GM19351 (cell line): Measurements from ENCODE around the gene ENKUR.
"Not testable (repeated sequence)": the region's sequence is repeated elsewhere in the genome, so short reads cannot be mapped to it uniquely, and the experiment has no call there.

Source experiments
- ATAC-seq: cut with Tn5 transposase; IDR thresholded peaks from one replicate; pipeline ENCODE4 v1.9.1; 2021; ENCODE audit warnings: mild to moderate bottlenecking, moderate library complexity; ENCODE audit not compliant: unreplicated experiment

Gene ENKUR

DNA sequence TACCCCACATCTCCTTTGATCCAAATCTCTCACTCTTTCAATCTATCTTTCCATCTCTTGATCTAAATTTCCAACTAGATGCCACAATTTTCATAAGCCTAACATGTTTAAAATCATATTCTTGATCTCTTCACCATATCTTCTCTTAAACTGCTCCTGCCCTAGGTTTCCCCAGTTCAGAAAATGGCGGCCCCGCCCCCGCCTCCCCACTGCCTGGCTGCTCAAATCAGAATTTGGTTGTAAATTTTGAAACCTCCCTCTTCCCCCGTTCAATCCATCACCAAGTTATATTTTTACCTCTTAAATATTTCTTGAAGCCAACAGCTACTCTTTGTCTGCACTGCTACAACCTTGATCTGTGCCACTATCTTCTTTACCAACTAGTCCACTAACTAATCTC lies 36.3 kb downstream of the ENKUR start:
- no peak for ATAC-seq

- ATAC-seq: no peak
Observed at GRCh38 chr10:24974976-24975375, 41.0 kb downstream of the ENKUR start.

- ATAC-seq: no peak
Observed at GRCh38 chr10:24973163-24973562, 42.8 kb downstream of the ENKUR start.

GRCh38 chr10:24971374-24971773 lies 44.6 kb downstream of the ENKUR start:
- no peak for ATAC-seq

DNA sequence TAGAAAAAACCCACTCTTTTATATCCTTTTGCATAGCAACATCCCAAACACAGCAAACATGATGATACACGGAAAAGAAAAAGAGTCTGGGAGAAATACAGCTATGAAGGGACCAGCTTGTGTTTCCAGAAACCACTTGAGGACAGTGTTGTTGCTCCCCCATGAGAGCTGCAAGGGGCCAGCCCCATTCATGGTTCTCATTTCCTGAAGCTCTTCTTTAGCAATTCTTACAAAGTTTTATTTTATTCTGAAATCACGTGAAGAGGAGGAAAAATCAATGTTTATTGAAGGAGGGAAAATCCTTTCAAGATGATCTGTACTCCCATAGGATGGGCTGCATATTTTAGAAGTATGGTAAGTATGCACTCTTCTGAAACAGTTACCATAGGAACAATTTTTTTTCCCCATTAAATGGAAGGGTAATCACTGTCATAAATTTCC lies 46.1 kb downstream of the ENKUR start:
- ATAC-seq: no peak

DNA sequence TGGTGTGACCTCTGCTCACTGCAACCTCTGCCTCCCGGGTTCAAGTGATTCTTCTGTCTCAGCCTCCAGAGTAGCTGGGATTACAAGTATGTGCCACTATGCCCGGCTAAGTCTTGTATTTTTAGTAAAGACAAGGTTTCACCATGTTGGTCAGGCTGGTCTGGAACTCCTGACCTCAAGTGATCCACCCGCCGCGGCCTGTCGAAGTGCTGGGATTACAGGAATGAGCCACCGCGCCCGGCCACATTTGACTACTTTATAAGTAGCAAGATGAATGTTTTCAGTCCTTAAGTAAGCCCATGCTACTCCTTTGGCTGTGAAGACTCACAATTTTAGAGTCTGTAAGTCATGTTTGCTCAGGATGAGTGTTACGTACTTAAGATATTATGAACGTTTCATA lies 47.0 kb downstream of the ENKUR start:
- ATAC-seq: not testable (repeated sequence)

DNA sequence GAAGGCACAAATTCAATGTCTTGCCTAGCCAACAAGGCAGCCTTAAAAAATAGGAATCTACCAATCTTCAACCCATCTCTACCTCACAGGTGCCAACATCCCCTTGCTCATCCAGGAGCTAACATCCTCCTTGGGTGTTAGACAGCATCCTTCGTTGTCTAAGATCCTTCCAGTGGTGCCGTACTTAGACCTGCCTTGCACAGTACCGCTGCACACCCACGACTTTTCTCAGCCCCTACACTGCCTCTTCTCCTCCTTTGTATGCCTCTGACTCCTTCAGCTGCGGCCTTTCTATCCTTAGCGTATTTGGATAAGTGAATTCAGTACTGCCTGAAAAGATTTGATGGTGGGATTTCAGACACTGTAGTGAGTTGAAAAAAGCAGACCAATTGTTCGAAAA lies 47.6 kb downstream of the ENKUR start:
- ATAC-seq: no peak

DNA sequence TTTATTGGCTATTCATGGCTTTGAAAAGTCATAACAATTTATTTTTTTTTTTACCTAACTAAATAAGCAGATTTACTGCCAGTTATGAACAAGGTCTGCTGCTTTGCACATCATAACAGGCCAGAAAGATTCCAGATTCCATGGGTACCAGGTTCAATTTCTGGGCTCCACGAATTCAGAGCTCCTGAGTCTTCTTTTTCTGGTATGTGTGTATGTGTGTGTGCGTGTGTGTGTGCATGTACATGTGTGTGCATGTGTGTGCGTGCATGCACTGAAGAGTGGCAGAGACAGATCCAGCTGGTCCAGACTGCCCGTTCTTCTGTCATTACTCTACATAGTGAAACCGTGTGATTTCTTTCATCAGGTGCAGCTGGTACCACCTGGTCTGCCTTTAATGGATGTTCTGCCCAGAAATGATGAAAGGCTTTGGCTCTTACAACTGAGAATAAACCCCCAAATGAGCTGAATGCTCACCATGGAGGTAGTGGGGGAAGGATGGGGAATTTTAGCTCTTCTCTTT lies 48.9 kb downstream of the ENKUR start:
- no peak for ATAC-seq

DNA sequence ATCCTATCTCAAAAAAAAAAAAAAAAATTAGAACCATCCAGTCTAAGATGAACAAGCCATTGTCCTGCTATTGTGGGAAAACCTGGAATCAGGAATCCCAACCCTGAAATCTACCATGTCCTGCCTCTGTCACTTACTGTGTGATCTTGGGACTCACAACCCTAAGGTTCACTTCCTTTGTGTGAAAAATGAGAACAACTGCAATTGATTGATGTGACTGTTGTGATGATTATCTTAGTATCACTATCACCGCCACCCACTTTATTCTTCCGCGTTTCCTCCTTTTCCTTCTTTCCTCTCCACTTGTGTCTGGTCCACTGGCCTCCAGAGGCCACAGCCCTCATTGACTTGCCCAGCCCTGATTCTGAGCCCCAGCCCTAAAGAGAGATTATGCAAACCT lies 50.9 kb downstream of the ENKUR start:
- no peak for ATAC-seq

DNA sequence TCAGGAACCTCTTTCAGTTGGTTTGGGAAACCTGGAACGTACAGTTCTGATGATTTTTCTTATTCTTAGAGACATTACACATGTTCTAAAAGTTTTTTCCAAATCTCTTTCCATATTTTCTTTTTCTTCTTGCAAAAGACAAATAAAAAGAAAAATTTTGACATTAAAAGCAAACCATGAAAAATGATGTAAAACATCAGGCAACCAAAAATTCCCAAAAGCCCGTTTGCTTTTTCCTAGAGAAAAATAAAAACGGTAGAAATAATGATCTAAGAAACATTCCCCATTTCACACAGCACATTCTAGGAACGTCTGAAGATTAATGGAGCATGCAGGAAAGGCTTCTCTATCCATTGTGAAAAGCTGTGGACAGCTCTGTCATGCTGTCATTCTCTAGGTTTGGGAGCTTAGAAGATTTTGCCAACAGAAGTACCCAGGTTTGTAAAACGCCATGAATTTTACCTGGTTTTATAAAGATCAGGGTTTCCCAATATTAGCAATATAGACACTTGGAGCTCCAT lies 52.4 kb downstream of the ENKUR start:
- ATAC-seq: no peak

DNA sequence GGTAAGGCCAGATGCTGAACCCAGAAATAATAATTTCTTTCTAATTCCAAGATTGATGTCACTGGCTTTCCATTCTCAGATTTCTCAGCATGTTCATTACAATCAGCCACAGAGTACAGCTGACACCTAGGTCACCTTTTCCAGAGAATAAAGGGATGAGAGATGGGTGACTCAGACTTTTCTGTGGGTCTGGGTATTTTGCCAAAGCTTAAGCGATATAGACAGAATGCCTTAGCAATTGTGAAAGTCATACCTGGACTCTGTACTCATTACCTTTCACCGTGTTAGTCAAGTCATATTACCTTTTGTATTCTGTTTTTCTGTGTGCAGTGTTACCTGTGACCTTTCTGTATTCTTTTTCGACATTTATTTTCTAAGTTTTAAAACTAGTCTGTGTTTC lies 53.0 kb downstream of the ENKUR start:
- ATAC-seq: no peak

- ATAC-seq: no peak
Observed at GRCh38 chr10:24961582-24961981, 54.4 kb downstream of the ENKUR start.

GRCh38 chr10:24959382-24959730 lies 56.6 kb downstream of the ENKUR start:
- ATAC-seq: no peak

DNA sequence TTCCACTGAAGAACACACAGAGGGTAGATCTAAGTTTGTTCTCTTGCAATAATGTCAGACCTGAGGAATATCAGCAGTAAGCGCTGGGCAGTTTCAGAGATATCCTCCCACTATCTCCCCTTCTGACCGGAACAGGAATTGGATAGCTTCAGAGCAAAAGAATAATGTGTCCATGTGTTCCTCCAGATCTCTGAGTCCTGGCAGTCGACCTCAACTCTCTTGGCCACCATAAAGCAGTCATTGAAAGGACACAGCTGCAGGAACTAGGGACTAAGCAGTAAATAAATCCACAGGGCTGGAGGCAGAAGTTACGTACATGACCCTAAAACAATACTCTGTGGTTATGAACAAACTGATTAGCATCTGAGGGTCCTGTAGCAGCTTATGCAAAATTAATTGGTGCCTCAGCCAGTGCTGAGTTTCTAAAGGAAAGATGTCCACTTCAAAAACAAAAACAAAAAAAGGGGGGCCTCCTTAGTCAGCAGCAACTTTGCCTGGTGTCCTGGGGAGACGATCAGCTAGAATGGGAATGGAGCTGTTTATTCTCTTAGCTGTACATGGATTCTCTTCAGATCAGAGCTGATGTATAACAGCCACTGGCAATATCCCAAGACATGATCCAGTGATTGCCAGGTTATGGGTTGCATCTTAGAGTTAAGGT lies 57.1 kb downstream of the ENKUR start:
- no peak for ATAC-seq

GRCh38 chr10:24958091-24958720 lies 57.8 kb downstream of the ENKUR start:
- no peak for ATAC-seq

DNA sequence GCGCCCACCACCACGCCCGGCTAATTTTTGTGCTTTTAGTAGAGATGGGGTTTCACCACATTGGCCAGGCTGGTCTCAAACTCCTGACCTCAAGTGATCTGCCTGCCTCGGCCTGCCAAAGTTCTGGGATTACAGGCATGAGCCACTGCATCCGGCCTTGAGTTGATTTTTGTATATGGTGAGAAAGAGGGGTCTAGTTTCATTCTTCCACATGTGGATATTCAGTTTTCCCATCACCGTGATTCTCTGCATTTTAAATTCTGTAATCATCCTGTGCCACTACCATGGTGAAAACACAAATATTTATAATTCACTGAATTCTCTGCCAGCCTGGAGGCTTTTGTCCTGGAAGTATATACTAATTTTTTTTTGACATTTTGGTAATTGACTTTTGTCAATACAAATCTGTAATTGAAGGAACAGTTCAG lies 58.3 kb downstream of the ENKUR start:
- ATAC-seq: not testable (repeated sequence)

GRCh38 chr10:24953675-24954074 lies 62.3 kb downstream of the ENKUR start:
- ATAC-seq: no peak

DNA sequence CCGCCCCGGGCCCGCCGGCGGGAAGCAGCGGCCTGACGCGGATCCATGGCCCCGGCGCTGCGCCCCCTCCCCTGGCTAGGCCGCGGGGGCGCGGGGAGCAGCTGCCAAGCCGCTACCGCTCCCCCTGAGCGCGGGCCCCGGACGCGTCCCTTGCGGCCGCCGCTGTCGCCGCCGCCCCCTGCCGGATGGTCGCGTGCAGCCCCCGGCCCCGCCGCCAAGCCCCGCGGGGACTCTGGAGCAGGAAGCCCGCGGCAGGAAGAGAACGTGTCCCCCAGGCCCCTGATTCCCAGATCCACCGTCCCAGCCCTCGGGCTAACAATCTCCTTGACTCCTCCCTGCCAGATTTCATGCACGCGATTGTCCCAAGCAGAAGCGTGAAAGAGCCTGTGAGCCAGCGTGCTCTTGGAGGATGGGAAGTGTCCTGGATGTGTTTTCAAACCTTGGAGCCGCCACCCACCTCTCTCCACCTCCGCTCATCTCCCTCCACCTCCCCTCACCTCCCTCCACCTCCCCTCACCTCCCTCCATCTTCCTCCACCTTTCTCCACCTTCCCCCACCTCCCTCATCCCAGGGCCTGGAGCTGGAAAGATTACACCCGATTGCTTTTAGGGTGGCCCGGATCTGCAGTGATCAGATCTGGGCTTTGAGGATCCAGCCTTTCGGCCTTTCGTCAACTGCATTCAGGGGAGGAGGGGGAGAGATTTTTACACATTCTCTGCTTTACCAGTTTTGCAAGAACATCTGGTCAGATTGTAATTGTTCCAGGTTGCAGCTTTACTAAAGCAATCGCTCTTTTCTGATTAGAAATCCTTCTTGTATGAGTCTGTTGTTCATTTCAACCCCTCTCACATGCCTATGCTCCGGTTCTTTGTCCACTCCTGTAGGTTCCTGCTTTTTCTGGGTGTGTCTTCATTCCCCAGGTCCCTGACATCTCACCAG lies 63.0 kb downstream of the ENKUR start:
- peak; percentile 61 for ATAC-seq

DNA sequence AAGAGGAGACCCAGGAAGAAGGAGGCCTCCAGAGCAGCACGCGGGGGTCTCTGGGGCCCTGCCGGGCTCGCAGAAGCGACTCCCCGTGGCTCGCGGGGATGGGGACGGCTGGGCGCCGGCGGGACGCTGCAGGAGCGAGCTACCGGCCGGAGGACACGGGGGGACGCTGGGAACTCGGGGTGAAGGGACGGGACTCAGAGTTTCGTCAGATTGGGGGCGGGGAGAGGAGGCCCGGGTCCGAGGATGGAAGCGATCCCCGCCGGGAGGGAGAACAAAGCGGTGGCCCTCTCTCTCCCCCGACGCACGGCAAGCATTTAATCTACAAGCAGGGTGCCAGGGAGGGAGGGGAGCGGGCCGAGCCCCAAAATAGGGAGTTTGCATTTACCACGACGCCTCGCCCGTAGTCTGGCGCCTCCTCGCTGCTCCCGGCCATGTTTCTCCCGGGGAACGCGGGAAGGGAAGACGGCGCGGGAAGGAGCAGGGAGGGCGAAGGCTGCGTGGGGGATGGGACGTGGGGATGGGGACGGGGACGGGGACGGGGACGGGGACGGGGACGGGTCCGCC lies 63.7 kb downstream of the ENKUR start, which contains the start of gene PRTFDC1:
PRTFDC1 (minus strand) TSS at position 464 of the 564 bp plus-strand sequence; CDS start at position 433, 31 bp downstream.
- ATAC-seq: peak; percentile 47

DNA sequence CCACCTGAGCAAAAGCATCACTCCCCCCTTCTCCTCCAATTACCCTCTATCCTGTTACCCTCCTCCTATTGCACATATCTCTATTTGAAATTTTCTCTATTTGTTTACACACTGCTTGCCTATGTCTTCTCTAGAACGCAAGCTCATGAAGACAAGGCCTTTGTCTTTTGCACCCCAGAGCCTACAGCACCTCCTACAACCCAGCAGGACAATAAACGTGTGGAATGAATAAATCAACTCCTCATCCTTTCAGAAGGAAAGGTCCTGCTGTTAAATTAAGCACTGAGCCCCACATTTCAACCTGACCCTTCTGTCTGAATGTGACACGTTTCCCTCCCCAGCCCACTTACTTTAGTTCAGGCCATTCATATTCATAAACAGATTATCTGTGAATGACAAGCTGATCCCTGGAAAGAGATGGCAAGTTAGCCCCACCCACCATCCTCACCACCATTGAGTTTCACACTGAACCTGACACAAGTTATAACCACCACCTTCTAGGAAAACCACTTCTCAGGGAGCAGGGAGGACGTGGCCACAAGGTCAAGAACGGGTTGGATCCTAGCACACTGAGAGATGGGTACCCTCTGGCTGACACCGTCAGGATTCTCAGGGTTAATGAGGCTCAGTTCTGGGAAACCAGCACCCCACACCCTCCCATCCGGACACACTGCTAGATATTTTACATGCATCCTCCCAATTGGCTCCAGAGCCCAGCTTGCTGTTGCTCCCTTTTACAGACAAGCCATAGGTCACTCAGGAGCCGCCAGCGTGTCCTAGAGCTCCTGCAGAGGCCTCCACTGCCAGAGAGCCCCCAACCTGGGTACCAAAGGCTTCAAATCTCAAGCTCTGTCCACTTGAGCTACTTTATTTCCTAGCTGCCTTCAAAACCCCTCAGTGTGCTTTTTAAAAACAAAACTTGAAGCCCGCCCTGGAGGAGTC lies 64.5 kb downstream of the ENKUR start:
- ATAC-seq: peak; percentile 1
